ENCODE results near the gene TGFB1.
"Not testable (repeated sequence)": the region's sequence is repeated elsewhere in the genome, so short reads cannot be mapped to it uniquely, and the experiment has no call there.

Gene TGFB1

GRCh38 chr19:41350735-41351338 is 2.9 kb downstream of the TGFB1 start:
- H3K4me3 ChIP-seq (ENCODE audit: low read depth, low read length), result peak overlapping the region; percentile 89
- H3K36me3 ChIP-seq (replicated peaks), result peaks cover 30% of the 10 kb centered on the region
- H3K27ac ChIP-seq, result peak overlapping the region; percentile 68
- DNase-seq, result no peak
- TF ChIP-seq CTCF (IDR thresholded peaks at IDR 0.05; ENCODE audit: low read depth, low read length, missing control alignments), result no peak
- in situ Hi-C loops (cut with HindIII; ENCODE audit: low pct_ligation_motif_present, low sequenced_read_pairs), result no loop called here
- H3K27me3 ChIP-seq (replicated peaks), result no peaks in the 10 kb centered on the region

- H3K4me3 ChIP-seq (ENCODE audit: low read depth, low read length); H3K27me3 ChIP-seq (replicated peaks); in situ Hi-C loops (cut with HindIII; ENCODE audit: low pct_ligation_motif_present, low sequenced_read_pairs); DNase-seq; H3K27ac ChIP-seq: not testable (repeated sequence)
- peaks cover 62% of the 10 kb centered on the region for H3K36me3 ChIP-seq (replicated peaks)
Measured at GRCh38 chr19:41346916-41347315, 6.8 kb downstream of the TGFB1 start.

GRCh38 chr19:41344162-41344561 is 9.6 kb downstream of the TGFB1 start:
- no peak overlapping the region for H3K4me3 ChIP-seq (ENCODE audit: low read depth, low read length)
- no peak overlapping the region for H3K27ac ChIP-seq
- DNase-seq, result no peak
- TF ChIP-seq CTCF (IDR thresholded peaks at IDR 0.05; ENCODE audit: low read depth, low read length, missing control alignments), result no peak
- in situ Hi-C loops (cut with HindIII; ENCODE audit: low pct_ligation_motif_present, low sequenced_read_pairs), result no loop called here
- peaks cover 82% of the 10 kb centered on the region for H3K36me3 ChIP-seq (replicated peaks)
- no peaks in the 10 kb centered on the region for H3K27me3 ChIP-seq (replicated peaks)

- in situ Hi-C loops (cut with HindIII; ENCODE audit: low pct_ligation_motif_present, low sequenced_read_pairs), result no loop called here
- no peaks in the 10 kb centered on the region for H3K27me3 ChIP-seq (replicated peaks)
- H3K4me3 ChIP-seq (ENCODE audit: low read depth, low read length), result no peak overlapping the region
- peaks cover 84% of the 10 kb centered on the region for H3K36me3 ChIP-seq (replicated peaks)
- no peak overlapping the region for H3K27ac ChIP-seq
- DNase-seq, result no peak
- no peak for TF ChIP-seq CTCF (IDR thresholded peaks at IDR 0.05; ENCODE audit: low read depth, low read length, missing control alignments)
Measured at GRCh38 chr19:41341669-41342490, 11.8 kb downstream of the TGFB1 start.

- peaks cover 79% of the 10 kb centered on the region for H3K36me3 ChIP-seq (replicated peaks)
- DNase-seq, result no peak
- no peak overlapping the region for H3K27ac ChIP-seq
- in situ Hi-C loops (cut with HindIII; ENCODE audit: low pct_ligation_motif_present, low sequenced_read_pairs), result no loop called here
- H3K27me3 ChIP-seq (replicated peaks), result no peaks in the 10 kb centered on the region
- TF ChIP-seq CTCF (IDR thresholded peaks at IDR 0.05; ENCODE audit: low read depth, low read length, missing control alignments), result no peak
- H3K4me3 ChIP-seq (ENCODE audit: low read depth, low read length), result no peak overlapping the region
Measured at GRCh38 chr19:41339936-41340335, 13.8 kb downstream of the TGFB1 start.

GRCh38 chr19:41335467-41335866 is 18.3 kb downstream of the TGFB1 start:
- H3K27ac ChIP-seq, result no peak overlapping the region
- no peak overlapping the region for H3K4me3 ChIP-seq (ENCODE audit: low read depth, low read length)
- DNase-seq, result no peak
- in situ Hi-C loops (cut with HindIII; ENCODE audit: low pct_ligation_motif_present, low sequenced_read_pairs), result no loop called here
- peaks cover 74% of the 10 kb centered on the region for H3K36me3 ChIP-seq (replicated peaks)
- no peaks in the 10 kb centered on the region for H3K27me3 ChIP-seq (replicated peaks)
- TF ChIP-seq CTCF (IDR thresholded peaks at IDR 0.05; ENCODE audit: low read depth, low read length, missing control alignments), result no peak

Data from brain microvascular endothelial cell (primary cell).